ENCODE measurements around the gene LCT.

Gene LCT

DNA sequence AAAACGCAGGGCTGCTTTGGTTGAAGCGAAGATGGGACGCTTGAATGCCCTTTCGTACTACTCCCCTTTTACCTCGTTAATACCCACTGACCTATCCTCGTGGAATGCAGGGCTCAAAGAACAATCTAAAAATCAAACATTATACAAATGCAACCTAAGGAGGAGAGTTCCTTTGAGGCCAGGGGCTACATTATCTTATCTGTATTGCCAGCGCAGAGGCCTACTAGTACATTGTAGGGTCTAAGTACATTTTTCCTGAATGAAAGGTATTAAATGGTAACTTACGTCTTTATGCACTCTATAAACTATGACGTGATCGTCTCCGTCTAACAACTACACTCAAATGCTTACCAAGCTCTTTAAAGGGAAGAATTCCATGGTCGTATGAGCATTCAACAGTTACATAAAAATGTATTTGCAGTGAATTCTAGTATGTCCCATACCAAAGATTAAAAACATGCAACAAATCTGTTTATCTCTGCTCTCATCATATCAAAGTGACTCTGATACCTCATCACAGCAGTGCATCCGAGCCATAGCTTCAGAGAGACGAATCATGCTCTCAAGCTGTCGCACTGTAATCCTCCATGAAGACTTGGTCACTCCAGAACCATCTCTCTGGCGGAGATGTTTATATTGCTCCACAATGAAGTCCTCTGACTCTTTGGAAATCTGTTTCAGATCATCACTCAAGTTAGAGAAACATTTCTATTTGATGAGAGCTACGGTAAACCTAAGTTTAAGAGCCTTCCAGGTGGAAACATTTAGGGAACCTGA is 14.1 kb upstream of the LCT start:
- ATAC-seq (replicated peaks; ENCODE audit: extremely low read depth, poor library complexity, severe bottlenecking) (no peak), DNase-seq (ENCODE audit: low spot score in 2 of 2) (no peak)
- Mint-ChIP-seq H3K27me3 (no peaks in the 10 kb centered on the region), H3K4me3 (no peak overlapping the region), H3K9me3 (no peaks in the 10 kb centered on the region), H3K4me1 (no peaks in the 10 kb centered on the region), H3K27ac (ENCODE audit: low read depth) (no peak overlapping the region), H3K36me3 (ENCODE audit: insufficient read depth) (peaks cover 49% of the 10 kb centered on the region)

DNA sequence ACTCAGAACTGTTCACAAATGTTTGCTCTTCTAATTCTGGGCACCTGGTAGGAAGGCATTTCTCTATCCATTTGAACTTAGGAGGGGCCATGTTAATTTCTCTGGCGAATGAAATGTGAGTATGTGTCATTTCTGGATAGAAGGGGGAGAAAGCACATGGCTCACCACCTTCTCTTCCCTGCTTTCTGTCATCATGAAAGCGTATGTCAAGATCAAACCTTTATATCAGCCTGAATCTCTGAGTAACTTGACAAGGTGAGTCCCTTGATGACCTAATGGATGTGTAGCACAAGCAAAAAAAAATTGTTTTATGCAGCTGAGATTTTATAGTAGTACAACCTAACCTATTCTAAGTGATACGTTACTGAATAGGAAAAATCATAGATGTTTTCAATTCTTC is 12.1 kb upstream of the LCT start:
- Mint-ChIP-seq H3K4me3 (no peak overlapping the region), H3K27me3 (no peaks in the 10 kb centered on the region), H3K9me3 (no peaks in the 10 kb centered on the region), H3K27ac (ENCODE audit: low read depth) (no peak overlapping the region), H3K36me3 (ENCODE audit: insufficient read depth) (peaks cover 53% of the 10 kb centered on the region), H3K4me1 (no peaks in the 10 kb centered on the region)
- no peak for ATAC-seq (replicated peaks; ENCODE audit: extremely low read depth, poor library complexity, severe bottlenecking)
- DNase-seq (ENCODE audit: low spot score in 2 of 2), result no peak

DNA sequence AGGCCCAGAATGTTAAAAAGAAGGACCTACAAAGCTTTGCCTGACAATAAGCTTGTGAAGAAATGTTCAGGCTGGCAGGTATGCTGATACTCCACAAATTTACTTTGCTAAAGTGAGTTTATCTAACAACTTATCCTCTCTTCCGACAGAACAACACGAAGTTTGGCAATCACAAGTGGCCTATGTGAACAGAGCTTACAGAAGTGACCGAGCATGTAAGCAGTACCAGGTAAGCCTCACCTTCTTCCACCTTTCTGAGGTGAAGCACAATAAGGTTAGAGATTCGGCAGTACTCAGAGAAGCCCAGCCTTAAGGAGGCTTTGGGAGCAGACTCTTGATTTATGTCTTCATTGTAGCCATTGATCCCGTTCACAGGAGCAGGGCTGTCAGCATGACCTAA is 9.0 kb upstream of the LCT start:
- Mint-ChIP-seq H3K4me3 (no peak overlapping the region), H3K9me3 (no peaks in the 10 kb centered on the region), H3K27ac (ENCODE audit: low read depth) (no peak overlapping the region), H3K27me3 (no peaks in the 10 kb centered on the region), H3K4me1 (no peaks in the 10 kb centered on the region), H3K36me3 (ENCODE audit: insufficient read depth) (peaks cover 60% of the 10 kb centered on the region)
- no peak for DNase-seq (ENCODE audit: low spot score in 2 of 2)
- ATAC-seq (replicated peaks; ENCODE audit: extremely low read depth, poor library complexity, severe bottlenecking), result no peak

DNA sequence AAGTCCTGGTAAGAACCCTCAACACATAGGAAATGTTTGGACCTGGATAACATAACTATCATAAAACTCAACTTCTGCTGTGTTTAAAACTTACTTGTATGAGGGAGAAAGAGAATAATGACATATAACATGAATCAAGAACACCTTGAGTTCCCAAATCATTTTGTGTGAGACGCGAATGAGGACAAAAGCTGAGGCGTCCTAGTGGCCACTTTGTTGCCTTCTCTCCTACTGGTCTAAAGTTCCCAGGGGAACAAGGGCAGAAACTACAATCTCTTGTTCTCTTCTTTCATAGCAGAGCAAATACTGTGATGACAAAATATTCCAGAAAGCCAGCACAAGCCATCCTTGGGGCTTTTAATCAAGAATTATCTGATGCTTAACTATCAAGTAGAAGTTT is 8.3 kb upstream of the LCT start:
- Mint-ChIP-seq H3K9me3 (no peaks in the 10 kb centered on the region), H3K36me3 (ENCODE audit: insufficient read depth) (peaks cover 54% of the 10 kb centered on the region), H3K27ac (ENCODE audit: low read depth) (no peak overlapping the region), H3K4me1 (no peaks in the 10 kb centered on the region), H3K27me3 (no peaks in the 10 kb centered on the region), H3K4me3 (no peak overlapping the region)
- ATAC-seq (replicated peaks; ENCODE audit: extremely low read depth, poor library complexity, severe bottlenecking) (no peak), DNase-seq (ENCODE audit: low spot score in 2 of 2) (no peak)

DNA sequence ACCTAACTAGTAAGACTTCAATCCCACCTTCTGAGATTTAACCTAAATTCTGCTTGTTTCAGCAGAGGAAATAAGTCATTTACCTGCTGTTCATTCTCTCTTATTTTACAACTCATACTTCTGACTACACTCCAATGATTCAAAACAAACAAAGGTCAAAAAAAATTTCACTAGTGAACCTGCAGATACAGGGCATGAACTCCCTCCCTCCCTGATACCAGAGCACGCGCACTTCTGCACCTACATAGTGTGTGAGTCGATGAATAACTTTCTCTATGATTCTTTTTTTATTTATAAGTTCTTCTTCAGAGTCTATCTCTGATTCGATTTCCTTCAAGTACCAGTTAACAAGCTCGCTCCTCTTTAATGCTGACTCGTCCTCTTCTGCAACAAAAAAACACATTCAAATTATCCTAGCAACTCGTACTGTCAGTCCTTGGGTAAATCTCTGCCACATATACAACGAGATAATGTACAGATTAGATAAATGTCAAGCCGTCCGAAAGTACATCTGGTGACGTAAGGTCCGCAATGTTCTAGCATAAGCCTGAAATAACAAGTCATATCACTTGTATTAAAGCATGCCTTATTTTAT is 7.4 kb upstream of the LCT start:
- Mint-ChIP-seq H3K36me3 (ENCODE audit: insufficient read depth) (peaks cover 51% of the 10 kb centered on the region), H3K4me3 (no peak overlapping the region), H3K27ac (ENCODE audit: low read depth) (no peak overlapping the region), H3K9me3 (no peaks in the 10 kb centered on the region), H3K27me3 (no peaks in the 10 kb centered on the region), H3K4me1 (no peaks in the 10 kb centered on the region)
- DNase-seq (ENCODE audit: low spot score in 2 of 2), result no peak
- ATAC-seq (replicated peaks; ENCODE audit: extremely low read depth, poor library complexity, severe bottlenecking), result no peak

DNA sequence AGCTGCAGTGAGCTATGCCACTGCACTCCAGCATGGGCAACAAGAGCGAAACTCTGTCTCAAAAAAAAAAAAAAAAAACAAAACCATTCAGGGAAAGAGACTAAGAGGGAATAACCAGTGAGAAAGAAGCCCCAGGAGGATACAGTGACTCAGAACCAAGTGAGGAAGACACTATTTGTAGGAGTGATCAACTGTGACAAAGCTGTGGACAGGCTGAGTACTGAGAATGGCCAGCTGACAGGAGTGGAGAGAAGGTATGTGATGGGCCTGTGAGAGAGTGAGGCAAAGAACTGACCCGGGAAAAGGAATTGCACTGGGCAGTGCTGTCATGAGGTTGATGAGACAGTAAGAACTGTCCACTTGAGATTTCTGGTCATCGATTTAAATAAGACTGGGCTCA is 6.7 kb upstream of the LCT start:
- no peaks in the 10 kb centered on the region for H3K9me3 Mint-ChIP-seq
- DNase-seq (ENCODE audit: low spot score in 2 of 2), result no peak
- no peaks in the 10 kb centered on the region for H3K4me1 Mint-ChIP-seq
- H3K4me3 Mint-ChIP-seq, result no peak overlapping the region
- peaks cover 46% of the 10 kb centered on the region for H3K36me3 Mint-ChIP-seq (ENCODE audit: insufficient read depth)
- no peak overlapping the region for H3K27ac Mint-ChIP-seq (ENCODE audit: low read depth)
- no peak for ATAC-seq (replicated peaks; ENCODE audit: extremely low read depth, poor library complexity, severe bottlenecking)
- no peaks in the 10 kb centered on the region for H3K27me3 Mint-ChIP-seq

DNA sequence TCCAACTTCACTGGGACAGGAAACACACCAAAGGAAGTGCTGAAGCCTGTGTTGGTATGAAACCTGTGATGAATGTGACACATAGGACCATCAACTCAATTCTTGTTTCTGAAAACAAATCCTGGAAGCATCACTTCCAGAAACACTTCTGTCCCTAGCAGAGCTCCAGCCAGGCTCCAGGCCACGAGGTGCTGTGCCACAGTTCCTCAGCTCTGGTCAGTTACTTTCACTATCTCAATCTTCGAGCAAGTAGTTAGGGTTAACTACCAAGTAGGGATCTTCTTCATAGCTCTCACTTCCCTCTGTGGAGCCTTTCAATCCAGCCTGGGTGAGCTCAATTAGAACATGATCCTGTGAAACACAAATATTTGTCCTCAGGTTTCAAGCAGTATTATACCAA is 3.6 kb upstream of the LCT start:
- H3K9me3 Mint-ChIP-seq, result no peaks in the 10 kb centered on the region
- H3K4me3 Mint-ChIP-seq, result no peak overlapping the region
- H3K27me3 Mint-ChIP-seq, result no peaks in the 10 kb centered on the region
- DNase-seq (ENCODE audit: low spot score in 2 of 2) (no peak), ATAC-seq (replicated peaks; ENCODE audit: extremely low read depth, poor library complexity, severe bottlenecking) (no peak)
- H3K36me3 Mint-ChIP-seq (ENCODE audit: insufficient read depth), result peaks cover 30% of the 10 kb centered on the region
- H3K4me1 Mint-ChIP-seq, result no peaks in the 10 kb centered on the region
- H3K27ac Mint-ChIP-seq (ENCODE audit: low read depth), result no peak overlapping the region

DNA sequence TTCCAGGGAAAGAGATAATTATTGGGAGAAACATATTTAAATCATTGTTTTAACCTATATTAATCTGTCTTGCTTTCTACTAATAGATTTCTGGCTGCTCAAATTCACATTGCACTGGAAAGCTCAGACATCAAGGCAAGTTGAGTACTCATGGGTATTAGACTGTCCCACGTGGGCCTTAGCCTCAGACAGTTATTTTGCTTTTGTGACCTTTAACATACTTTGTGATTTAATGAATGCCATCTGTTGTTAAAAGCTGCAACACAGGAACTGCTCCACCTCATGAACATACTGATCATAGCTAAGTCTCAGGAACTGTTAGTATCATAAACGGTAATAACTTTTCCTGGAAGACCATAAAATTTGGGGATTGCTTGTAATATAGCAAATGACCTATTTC is 2.7 kb upstream of the LCT start:
- no peak for ATAC-seq (replicated peaks; ENCODE audit: extremely low read depth, poor library complexity, severe bottlenecking)
- Mint-ChIP-seq H3K27ac (ENCODE audit: low read depth) (no peak overlapping the region), H3K4me3 (no peak overlapping the region), H3K9me3 (no peaks in the 10 kb centered on the region), H3K27me3 (no peaks in the 10 kb centered on the region), H3K36me3 (ENCODE audit: insufficient read depth) (peaks cover 23% of the 10 kb centered on the region), H3K4me1 (no peaks in the 10 kb centered on the region)
- no peak for DNase-seq (ENCODE audit: low spot score in 2 of 2)

DNA sequence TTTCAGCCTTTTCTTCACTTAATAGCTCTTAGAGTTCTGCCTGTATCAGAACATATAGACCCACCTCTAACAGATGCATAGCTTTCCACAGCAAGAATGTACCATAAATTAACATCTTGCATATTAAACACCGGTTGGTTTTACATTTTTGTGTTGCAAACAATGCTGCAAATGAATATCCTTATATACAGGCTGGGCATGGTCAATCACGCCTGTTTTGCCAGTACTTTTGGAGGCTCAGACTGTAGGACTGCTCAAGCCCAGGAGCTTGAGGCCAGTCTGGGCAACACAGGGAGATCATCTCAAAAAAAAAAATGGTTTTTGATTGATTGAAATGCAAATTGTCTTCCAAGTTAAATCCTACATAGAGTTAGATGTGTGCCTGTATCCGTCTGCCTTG is 1.5 kb upstream of the LCT start:
- H3K9me3 Mint-ChIP-seq, result no peaks in the 10 kb centered on the region
- H3K4me3 Mint-ChIP-seq, result no peak overlapping the region
- H3K27me3 Mint-ChIP-seq, result no peaks in the 10 kb centered on the region
- H3K4me1 Mint-ChIP-seq, result no peaks in the 10 kb centered on the region
- H3K27ac Mint-ChIP-seq (ENCODE audit: low read depth), result no peak overlapping the region
- ATAC-seq (replicated peaks; ENCODE audit: extremely low read depth, poor library complexity, severe bottlenecking) (no peak), DNase-seq (ENCODE audit: low spot score in 2 of 2) (no peak)
- peaks cover 13% of the 10 kb centered on the region for H3K36me3 Mint-ChIP-seq (ENCODE audit: insufficient read depth)

DNA sequence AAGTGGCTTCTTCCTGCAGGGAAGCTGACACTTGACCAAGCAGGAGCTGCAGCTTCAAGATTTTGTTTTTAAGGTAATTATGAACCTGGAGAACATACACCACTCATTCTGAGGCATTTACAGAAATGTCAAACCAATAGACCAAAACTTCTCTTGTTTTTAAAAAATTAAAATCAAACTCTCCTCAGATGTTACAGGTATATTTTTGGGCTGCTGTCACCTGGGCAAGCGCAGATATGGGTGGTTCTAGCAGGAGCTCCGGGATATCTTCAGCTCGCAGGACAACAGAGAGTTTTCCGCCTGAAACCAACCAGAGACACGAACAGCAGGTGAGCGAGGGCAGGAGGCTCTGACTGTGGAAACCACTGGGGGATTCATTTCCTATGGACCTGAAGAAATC is 4.1 kb downstream of the LCT start:
- no peak for DNase-seq (ENCODE audit: low spot score in 2 of 2)

DNA sequence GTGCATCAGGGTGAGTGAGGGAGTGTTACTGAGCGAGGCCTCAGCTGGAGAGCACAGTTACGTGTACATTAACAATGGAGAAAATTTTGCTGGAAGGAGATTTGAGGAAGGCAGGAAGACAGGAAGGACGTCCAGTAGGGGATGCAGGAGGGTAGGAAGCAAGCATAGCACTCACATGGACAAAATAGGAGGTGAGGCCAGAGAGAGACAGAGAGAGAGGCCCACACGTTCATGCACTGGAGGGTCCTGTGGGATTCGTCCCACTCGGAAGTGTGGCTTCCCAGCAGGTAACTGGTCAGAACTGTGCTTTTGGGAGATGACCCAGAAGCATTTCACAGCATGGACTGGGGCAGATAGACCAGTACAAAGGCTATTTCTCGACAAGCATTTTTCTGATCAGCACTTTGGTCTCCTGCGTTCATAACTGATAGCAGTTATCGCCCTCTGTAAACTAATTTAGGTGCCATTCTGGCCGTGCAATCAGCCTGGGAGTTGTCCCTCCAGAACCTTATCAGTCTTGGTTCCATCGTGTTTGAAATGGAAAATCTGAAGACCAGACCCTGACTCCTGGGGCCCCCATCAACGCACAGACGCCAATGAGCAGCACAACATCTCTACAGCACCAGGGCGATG is 5.7 kb downstream of the LCT start:
- Mint-ChIP-seq H3K27ac (ENCODE audit: low read depth) (no peak overlapping the region), H3K27me3 (no peaks in the 10 kb centered on the region), H3K4me1 (no peaks in the 10 kb centered on the region), H3K36me3 (ENCODE audit: insufficient read depth) (peaks cover 2% of the 10 kb centered on the region), H3K4me3 (no peak overlapping the region), H3K9me3 (no peaks in the 10 kb centered on the region)
- DNase-seq (ENCODE audit: low spot score in 2 of 2) (no peak), ATAC-seq (replicated peaks; ENCODE audit: extremely low read depth, poor library complexity, severe bottlenecking) (no peak)

More for the DNA sequence above, 4.1 kb downstream of the LCT start:
- no peak overlapping the region for H3K4me3 Mint-ChIP-seq
- ATAC-seq (replicated peaks; ENCODE audit: extremely low read depth, poor library complexity, severe bottlenecking), result no peak
- no peaks in the 10 kb centered on the region for H3K27me3 Mint-ChIP-seq
- H3K27ac Mint-ChIP-seq (ENCODE audit: low read depth), result no peak overlapping the region
- no peaks in the 10 kb centered on the region for H3K4me1 Mint-ChIP-seq
- H3K36me3 Mint-ChIP-seq (ENCODE audit: insufficient read depth), result peaks cover 2% of the 10 kb centered on the region
- H3K9me3 Mint-ChIP-seq, result no peaks in the 10 kb centered on the region

DNA sequence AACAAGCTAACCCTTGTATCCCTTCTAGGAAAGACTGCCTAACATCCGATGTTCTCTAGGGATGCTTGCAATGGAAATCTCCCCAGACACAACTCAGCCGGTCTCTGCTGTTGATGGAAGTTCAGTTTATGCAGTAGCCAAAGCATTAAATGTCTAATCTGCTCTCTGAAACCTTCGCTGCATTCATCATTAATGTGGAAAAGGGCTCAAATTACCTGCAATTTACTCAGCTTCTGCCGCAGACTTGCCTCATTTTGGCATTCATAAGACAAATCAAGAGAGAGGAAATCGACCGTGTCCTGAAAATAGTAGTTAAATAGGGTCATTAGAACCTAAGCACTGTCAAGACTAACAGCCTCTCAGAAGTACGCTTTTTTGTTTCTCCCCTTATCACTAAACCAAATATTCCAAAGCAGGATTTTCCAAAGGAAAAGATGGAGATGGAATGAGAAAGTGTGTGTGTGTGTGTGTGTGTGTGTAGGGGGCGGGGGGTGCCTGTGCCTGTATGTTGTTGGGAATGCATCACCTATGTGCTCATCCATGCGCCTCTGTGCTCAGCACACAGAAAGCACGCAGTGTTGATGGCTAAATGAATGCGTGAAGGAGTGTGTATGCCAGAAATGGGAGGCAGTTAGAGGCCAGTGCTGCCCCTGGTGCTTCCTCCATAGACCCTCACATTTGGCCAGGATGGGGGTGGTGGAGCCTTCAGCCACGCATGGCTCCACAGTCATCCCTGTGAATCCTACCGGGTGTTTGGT is 7.4 kb downstream of the LCT start:
- Mint-ChIP-seq H3K4me3 (no peak overlapping the region), H3K9me3 (no peaks in the 10 kb centered on the region), H3K4me1 (no peaks in the 10 kb centered on the region), H3K27ac (ENCODE audit: low read depth) (no peak overlapping the region), H3K27me3 (no peaks in the 10 kb centered on the region), H3K36me3 (ENCODE audit: insufficient read depth) (peaks cover 2% of the 10 kb centered on the region)
- DNase-seq (ENCODE audit: low spot score in 2 of 2), result no peak
- no peak for ATAC-seq (replicated peaks; ENCODE audit: extremely low read depth, poor library complexity, severe bottlenecking)

Data from central memory CD8-positive, alpha-beta T cell (primary cell).